Measurements from ENCODE around the gene STAT5A. TPM values are rescaled to one million over a fixed set of nuclear protein-coding genes. Genes with fewer than 3 reads are reported as not detected.
A peak's percentile ranks its signal among the peaks of the same experiment; 100 is the strongest.

The STAT5A gene
- total and polyA plus RNA-seq, 9 of the 15 experiments (the other 6 are each of a cell fraction or from before 2014, with no cell fraction given) = 79.9 to 415 (median 196) TPM

DNA sequence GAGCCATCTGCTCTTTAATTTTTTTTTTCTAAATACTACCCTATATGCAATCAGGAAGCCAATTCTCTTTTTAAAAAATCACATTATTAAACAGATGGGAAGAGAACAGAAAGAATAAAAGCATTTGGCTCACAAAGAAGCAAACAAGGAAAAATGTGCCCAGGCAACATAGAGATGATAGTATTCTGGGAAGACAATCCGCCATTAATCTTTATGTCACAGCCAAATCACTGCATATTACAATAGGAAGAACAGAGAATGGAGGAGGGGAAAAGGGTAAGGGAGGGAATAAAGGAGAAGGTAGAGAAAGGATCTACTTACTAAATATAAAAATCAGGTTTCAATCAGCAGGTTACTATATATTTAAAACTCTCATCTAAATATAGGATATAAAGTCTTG is 46.4 kb upstream of the STAT5A start (continued):
- TF ChIP-seq, protein P1, sequence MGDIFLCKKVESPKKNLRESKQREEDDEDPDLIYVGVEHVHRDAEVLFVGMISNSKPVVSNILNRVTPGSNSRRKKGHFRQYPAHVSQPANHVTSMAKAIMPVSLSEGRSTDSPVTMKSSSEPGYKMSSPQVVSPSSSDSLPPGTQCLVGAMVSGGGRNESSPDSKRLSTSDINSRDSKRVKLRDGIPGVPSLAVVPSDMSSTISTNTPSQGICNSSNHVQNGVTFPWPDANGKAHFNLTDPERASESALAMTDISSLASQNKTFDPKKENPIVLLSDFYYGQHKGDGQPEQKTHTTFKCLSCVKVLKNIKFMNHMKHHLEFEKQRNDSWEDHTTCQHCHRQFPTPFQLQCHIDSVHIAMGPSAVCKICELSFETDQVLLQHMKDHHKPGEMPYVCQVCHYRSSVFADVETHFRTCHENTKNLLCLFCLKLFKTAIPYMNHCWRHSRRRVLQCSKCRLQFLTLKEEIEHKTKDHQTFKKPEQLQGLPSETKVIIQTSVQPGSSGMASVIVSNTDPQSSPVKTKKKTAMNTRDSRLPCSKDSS (IDR thresholded peaks at IDR 0.05; ENCODE audit: low read depth, partially characterized antibody) = no peak
- TF ChIP-seq, protein P2, sequence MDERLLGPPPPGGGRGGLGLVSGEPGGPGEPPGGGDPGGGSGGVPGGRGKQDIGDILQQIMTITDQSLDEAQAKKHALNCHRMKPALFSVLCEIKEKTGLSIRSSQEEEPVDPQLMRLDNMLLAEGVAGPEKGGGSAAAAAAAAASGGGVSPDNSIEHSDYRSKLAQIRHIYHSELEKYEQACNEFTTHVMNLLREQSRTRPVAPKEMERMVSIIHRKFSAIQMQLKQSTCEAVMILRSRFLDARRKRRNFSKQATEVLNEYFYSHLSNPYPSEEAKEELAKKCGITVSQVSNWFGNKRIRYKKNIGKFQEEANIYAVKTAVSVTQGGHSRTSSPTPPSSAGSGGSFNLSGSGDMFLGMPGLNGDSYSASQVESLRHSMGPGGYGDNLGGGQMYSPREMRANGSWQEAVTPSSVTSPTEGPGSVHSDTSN (CRISPR knock-in tag; IDR thresholded peaks at IDR 0.05; ENCODE audit: low read depth) = no peak
- TF ChIP-seq, protein P2 (tag; conservative IDR thresholded peaks at IDR 0.05; ENCODE audit: low read depth) = peak; percentile 50; the same call in 1 of the 2 replicates
- TF ChIP-seq SOX6 (IDR thresholded peaks at IDR 0.05) (0 out of 2 replicates have a peak, but pooled peaks have one; percentile 13), MYNN (IDR thresholded peaks at IDR 0.05) (no peak), MYNN (CRISPR knock-in tag; IDR thresholded peaks at IDR 0.05) (no peak), NCOA6 (IDR thresholded peaks at IDR 0.05) (no peak), ZFX (CRISPR knock-in tag; IDR thresholded peaks at IDR 0.05) (no peak), FOXJ2 (tag; IDR thresholded peaks at IDR 0.05) (no peak), SIN3B (IDR thresholded peaks at IDR 0.05; ENCODE audit: low read depth) (no peak), ZNF707 (CRISPR knock-in tag; conservative IDR thresholded peaks at IDR 0.05) (no peak), KAT8 (IDR thresholded peaks at IDR 0.05; ENCODE audit: low read depth) (no peak), ZNF143 (CRISPR knock-in tag; IDR thresholded peaks at IDR 0.05) (no peak), KDM1A (IDR thresholded peaks at IDR 0.05) (peak; percentile 27 to 42; a peak in 2 of 4 replicates), ETV6 (IDR thresholded peaks at IDR 0.05; ENCODE audit: borderline replicate concordance in 1 of 2, low read depth in 2 of 2, low read length in 1 of 2) (no peak), ETV6 (CRISPR knock-in tag; IDR thresholded peaks at IDR 0.05; ENCODE audit: borderline replicate concordance) (no peak), HNRNPUL1 (IDR thresholded peaks at IDR 0.05; ENCODE audit: low read length) (no peak), E2F3 (CRISPR knock-in tag; IDR thresholded peaks at IDR 0.05) (no peak), CHD1 (IDR thresholded peaks at IDR 0.05; ENCODE audit: low read length) (no peak), ARNT (IDR thresholded peaks at IDR 0.05) (no peak), MECOM (CRISPR knock-in tag; IDR thresholded peaks at IDR 0.05) (0 out of 2 replicates have a peak, but pooled peaks have one; percentile 65), SRSF9 (IDR thresholded peaks at IDR 0.05; ENCODE audit: borderline replicate concordance, low read depth, low read length) (no peak)
- TF ChIP-seq, protein P3, sequence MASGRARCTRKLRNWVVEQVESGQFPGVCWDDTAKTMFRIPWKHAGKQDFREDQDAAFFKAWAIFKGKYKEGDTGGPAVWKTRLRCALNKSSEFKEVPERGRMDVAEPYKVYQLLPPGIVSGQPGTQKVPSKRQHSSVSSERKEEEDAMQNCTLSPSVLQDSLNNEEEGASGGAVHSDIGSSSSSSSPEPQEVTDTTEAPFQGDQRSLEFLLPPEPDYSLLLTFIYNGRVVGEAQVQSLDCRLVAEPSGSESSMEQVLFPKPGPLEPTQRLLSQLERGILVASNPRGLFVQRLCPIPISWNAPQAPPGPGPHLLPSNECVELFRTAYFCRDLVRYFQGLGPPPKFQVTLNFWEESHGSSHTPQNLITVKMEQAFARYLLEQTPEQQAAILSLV (tag; IDR thresholded peaks at IDR 0.05) = no peak
- TF ChIP-seq, protein P4, sequence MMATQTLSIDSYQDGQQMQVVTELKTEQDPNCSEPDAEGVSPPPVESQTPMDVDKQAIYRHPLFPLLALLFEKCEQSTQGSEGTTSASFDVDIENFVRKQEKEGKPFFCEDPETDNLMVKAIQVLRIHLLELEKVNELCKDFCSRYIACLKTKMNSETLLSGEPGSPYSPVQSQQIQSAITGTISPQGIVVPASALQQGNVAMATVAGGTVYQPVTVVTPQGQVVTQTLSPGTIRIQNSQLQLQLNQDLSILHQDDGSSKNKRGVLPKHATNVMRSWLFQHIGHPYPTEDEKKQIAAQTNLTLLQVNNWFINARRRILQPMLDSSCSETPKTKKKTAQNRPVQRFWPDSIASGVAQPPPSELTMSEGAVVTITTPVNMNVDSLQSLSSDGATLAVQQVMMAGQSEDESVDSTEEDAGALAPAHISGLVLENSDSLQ (IDR thresholded peaks at IDR 0.05) = peak; percentile 65
- TF ChIP-seq, protein P5, sequence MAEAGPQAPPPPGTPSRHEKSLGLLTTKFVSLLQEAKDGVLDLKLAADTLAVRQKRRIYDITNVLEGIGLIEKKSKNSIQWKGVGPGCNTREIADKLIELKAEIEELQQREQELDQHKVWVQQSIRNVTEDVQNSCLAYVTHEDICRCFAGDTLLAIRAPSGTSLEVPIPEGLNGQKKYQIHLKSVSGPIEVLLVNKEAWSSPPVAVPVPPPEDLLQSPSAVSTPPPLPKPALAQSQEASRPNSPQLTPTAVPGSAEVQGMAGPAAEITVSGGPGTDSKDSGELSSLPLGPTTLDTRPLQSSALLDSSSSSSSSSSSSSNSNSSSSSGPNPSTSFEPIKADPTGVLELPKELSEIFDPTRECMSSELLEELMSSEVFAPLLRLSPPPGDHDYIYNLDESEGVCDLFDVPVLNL (CRISPR knock-in tag; IDR thresholded peaks at IDR 0.05; ENCODE audit: low read depth) = no peak

Data from K562 (cell line).